DND-41 (cell line): ENCODE results near the gene CDH1.

Experiments
- CTCF ChIP-seq: IDR thresholded peaks from 2 replicates; pipeline ENCODE4 v1.5.1; 2012; ENCODE audit warnings: borderline replicate concordance, low read length, moderate library complexity, mild to moderate bottlenecking; ENCODE audit not compliant: poor library complexity, severe bottlenecking; ENCODE audit errors: extremely low read depth
- EZH2 ChIP-seq: IDR thresholded peaks from 3 replicates; pipeline ENCODE4 v1.6.1; 2012; ENCODE audit warnings: borderline replicate concordance, low read depth, mild to moderate bottlenecking, moderate library complexity, low read length, inconsistent platforms; ENCODE audit not compliant: severe bottlenecking

- TF ChIP-seq CTCF (no peak), EZH2 (no peak)
Observed at GRCh38 chr16:68781784-68782183, 44.7 kb downstream of the CDH1 start.
